ENCODE measurements around the gene TXNL1.

The TXNL1 gene

GRCh38 chr18:56565551-56566345 lies 72.6 kb downstream of the TXNL1 start:
- no peak for DNase-seq

- DNase-seq, result no peak
These were observed 73.3 kb downstream of the TXNL1 start for GRCh38 chr18:56565046-56565445.

GRCh38 chr18:56563568-56563967 lies 74.8 kb downstream of the TXNL1 start:
- DNase-seq, result no peak

DNA sequence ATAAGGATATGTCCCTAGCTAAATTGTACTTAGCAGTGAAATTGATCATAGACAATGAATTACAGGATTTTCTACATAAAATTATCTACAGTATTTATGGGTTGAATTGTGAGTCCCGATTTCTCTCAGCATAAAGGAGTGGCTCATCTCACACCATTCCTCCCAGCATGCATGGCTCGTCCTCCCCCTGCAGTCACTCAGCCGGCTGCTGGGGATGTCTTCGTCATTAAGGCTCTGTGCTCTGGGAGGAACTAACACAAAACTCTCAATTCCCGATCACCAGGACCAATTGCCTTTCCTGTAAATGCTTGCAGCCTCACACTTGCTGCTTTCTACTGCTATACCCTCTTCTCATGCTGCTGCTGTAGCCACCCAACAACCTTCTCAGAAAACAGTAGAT lies 75.9 kb downstream of the TXNL1 start:
- DNase-seq, result no peak

DNA sequence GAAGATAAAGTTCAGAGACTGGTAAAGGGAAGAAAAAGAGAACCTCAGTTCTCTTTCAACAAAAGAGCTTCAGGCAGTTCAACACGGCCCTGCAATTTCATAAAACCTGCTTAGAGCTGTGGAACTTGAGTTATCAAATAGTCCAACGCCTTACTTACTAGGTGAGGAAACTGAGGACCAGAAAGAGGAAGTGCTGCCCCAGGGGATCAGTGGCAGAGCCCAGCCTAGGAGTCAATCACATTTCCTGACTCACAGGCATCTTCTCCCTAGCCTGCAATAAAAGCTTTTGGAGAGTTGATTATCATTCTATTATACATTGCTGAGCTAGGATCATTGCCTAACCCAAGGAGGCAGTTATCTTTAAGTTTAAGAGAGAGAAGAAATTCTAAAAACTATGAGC lies 77.4 kb downstream of the TXNL1 start:
- no peak for DNase-seq

DNA sequence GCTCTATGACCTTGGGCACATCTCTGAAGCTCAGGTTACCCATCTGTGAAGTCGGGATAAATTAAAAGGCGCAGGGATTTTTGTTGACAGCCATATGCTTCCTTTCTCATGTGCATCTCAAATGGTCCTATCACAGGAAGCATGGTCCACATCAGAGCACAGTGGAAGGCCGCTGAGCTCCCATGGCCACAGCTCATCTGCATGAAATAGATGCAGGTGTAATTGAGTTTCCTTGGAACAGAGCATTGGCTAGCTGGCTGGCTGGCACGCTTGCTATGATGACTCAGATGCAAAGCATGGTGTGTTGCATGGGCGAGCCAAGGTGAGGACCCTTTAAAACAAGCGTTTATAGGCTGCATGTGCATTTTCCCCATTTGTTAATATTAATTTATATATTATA lies 79.3 kb downstream of the TXNL1 start:
- no peak for DNase-seq

DNA sequence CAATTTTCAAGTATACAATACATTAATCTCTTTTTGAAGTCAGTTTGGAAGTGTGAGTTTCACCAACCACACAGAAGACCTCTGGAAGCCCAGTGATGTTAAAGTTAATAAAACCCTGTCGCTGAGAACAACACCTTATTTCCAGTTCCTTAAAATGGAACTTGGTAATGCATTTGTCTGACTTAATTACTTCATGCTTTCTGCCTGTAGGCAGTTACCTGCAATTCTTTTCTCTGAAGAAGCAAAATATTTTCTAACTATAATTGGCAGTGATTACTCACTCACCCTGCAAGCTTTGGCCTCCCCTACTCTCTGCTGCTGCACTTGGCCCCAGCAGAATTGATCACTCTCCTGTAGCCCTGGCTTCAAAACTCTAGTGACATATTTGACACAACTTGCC lies 81.5 kb downstream of the TXNL1 start:
- DNase-seq, result no peak

DNA sequence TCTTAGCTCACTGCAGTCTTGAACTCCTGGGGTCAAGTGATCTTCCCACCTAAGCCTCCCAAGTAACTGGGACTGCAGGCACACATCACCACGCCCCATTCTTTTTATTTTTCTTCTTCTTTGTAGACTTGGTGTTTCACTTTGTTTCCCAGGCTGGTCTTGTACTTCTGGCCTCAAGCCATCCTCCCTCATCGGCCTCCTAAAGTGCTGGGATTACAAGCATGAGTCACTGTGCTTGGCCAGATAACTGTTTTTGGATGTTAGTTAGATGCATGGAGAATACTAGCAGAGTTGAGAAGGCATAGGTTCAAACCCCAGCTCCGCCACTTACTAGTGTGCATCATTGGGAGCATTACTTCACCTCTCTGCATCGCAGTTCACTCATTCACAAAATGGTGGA lies 88.3 kb downstream of the TXNL1 start:
- no peak for DNase-seq

Data from T-helper 1 cell (primary cell).